Prostate gland (tissue), 2 donors: Measurements from ENCODE around the gene MYOZ2.

Source experiments
- POLR2A ChIP-seq: fragments of 450-650 bp; IDR thresholded peaks from one replicate; pipeline ENCODE4 v1.6.1; 2016; ENCODE audit warnings: antibody characterized with exemption, mild to moderate bottlenecking
- POLR2AphosphoS5 ChIP-seq: sonication (generic); formaldehyde crosslinking; IDR thresholded peaks from one replicate; pipeline ENCODE4 v1.6.1; 2017; ENCODE audit warnings: antibody characterized with exemption
- TF ChIP-seq, protein P1 (sequence below), 4 experiments: fragments of 200-600 bp in 2 of 4; fragments of 450-650 bp in 2 of 4; sonication (generic) in 2 of 4; IDR thresholded peaks; 1 replicate in 3 of 4; 2 replicates in 1 of 4; pipeline ENCODE4 v1.5.1; 2016 to 2019; ENCODE audit warnings: antibody characterized with exemption in 4 of 4, mild to moderate bottlenecking in 2 of 4, moderate library complexity in 2 of 4

DNA sequence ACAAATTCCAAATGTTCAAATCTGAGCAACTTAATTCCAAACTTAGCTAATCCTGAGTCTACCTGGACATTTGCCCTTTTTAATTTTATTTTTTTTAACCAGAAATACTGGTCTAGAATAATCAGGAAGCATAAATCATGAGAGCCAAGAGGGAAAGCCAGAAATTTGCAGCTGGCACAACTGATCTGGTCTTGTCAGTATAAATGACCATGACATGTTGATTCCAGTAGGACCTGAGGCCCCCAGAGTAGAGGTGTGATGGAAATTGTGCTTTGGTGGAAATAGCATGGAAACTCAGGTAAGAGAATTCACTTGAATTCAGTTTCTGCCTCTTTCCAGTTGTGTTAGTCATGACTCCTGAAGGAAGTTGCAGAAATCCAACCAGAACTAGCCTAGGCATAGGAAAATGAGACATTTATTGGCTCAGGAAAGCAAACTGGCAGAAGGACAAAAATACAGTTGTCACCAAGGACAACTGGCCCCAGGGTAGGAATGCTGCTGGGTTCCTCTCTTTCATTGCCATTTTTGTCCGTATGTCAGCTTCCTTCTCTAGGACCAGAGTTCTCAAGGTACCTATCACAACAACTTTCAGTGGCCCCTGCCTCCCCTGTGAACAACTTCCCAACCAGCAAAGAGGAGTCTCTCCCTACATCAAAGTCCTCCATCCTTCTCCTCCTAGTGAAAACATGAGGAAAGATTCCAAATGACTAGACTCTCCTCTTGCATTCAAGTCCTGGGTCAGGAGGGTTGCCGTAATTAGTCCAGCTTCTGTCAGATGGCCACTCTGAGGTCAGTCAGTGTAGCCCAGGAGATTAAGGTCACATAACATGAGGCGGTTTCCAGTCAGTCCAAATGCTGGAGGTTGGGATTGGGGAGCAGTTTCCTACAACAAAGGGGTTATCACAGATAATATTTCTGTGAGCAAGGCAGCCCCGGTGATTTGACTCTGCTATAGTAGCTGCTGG, 29.3 kb upstream of the MYOZ2 start:
- no peak for TF ChIP-seq POLR2A
- TF ChIP-seq, protein P1, sequence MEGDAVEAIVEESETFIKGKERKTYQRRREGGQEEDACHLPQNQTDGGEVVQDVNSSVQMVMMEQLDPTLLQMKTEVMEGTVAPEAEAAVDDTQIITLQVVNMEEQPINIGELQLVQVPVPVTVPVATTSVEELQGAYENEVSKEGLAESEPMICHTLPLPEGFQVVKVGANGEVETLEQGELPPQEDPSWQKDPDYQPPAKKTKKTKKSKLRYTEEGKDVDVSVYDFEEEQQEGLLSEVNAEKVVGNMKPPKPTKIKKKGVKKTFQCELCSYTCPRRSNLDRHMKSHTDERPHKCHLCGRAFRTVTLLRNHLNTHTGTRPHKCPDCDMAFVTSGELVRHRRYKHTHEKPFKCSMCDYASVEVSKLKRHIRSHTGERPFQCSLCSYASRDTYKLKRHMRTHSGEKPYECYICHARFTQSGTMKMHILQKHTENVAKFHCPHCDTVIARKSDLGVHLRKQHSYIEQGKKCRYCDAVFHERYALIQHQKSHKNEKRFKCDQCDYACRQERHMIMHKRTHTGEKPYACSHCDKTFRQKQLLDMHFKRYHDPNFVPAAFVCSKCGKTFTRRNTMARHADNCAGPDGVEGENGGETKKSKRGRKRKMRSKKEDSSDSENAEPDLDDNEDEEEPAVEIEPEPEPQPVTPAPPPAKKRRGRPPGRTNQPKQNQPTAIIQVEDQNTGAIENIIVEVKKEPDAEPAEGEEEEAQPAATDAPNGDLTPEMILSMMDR (IDR thresholded peaks at IDR 0.05), result no peak
- no peak for TF ChIP-seq POLR2AphosphoS5
